Effector CD4-positive, alpha-beta T cell (primary cell): ENCODE measurements around the gene ACBD3.

Source experiments
- DNase-seq: peaks from one replicate; pipeline ENCODE4 v3.0.0-alpha.2; 2020

ACBD3 gene

GRCh38 chr1:226110249-226111097 lies 76.1 kb downstream of the ACBD3 start:
- DNase-seq = peak; percentile 35

- DNase-seq = peak; percentile 58
Observed at GRCh38 chr1:226109829-226110248, 76.7 kb downstream of the ACBD3 start.

- DNase-seq = no peak
Observed at GRCh38 chr1:226108935-226109828, 77.4 kb downstream of the ACBD3 start.

GRCh38 chr1:226107471-226108460 lies 78.8 kb downstream of the ACBD3 start:
- DNase-seq = no peak

GRCh38 chr1:226104671-226105121 lies 81.8 kb downstream of the ACBD3 start:
- DNase-seq = no peak

- peak; percentile 21 for DNase-seq
Observed at GRCh38 chr1:226100436-226101391, 85.8 kb downstream of the ACBD3 start.

- no peak for DNase-seq
Observed at GRCh38 chr1:226098870-226099835, 87.4 kb downstream of the ACBD3 start.

GRCh38 chr1:226097866-226098625 lies 88.5 kb downstream of the ACBD3 start:
- DNase-seq = no peak

GRCh38 chr1:226095286-226095685 lies 91.3 kb downstream of the ACBD3 start:
- DNase-seq = no peak
